Measurements from ENCODE around the gene ALDH5A1.

Gene ALDH5A1

GRCh38 chr6:24524329-24524728 is 29.6 kb downstream of the ALDH5A1 start:
- no peak overlapping the region for H3K27ac ChIP-seq
- no peak for TF ChIP-seq ZFX (IDR thresholded peaks at IDR 0.05)
- no peak for TF ChIP-seq CTCF (conservative IDR thresholded peaks at IDR 0.05)

DNA sequence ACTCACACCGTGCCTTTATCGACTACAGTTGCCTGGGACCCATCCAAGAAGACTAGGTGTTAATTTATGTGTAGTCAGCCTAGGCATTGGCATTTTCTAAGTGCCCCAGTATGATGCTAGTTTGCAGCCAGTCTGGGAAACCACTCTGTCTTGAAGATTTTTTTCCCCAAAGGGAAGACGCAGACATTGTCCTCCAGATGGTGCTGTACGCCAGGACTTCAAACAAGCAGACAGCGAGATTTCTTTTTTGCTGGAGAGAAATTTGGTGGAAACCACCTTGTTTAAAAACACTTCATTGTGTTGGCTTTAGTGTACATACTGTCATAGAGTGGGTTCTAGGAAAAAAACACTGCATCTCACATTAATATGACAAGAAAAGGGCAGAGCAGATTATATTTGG is 30.0 kb downstream of the ALDH5A1 start:
- TF ChIP-seq ZFX (IDR thresholded peaks at IDR 0.05) (no peak), CTCF (conservative IDR thresholded peaks at IDR 0.05) (peak; percentile 68)
- H3K27ac ChIP-seq, result no peak overlapping the region

GRCh38 chr6:24529985-24530384 is 35.2 kb downstream of the ALDH5A1 start:
- no peak overlapping the region for H3K27ac ChIP-seq
- TF ChIP-seq ZFX (IDR thresholded peaks at IDR 0.05), result no peak
- no peak for TF ChIP-seq CTCF (conservative IDR thresholded peaks at IDR 0.05)

DNA sequence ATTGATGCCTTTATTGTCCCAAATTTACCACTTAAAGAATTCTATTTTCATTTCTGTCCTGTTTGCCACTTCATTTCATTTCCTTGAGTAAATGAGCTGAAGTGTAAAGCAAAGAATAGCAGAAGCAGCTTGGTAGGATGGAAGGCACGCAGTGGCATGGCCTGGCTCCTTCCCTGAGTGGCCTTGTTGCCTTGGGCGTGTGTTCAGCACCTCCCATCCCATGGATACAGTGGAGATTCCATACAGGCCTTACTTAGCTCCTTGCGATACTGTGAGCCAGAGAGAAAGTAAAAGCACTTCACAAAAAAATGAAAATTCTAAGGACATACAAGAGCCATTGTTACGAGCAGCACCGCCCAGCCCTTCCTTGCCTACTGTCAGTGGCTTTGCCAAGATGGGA is 39.6 kb downstream of the ALDH5A1 start:
- TF ChIP-seq CTCF (conservative IDR thresholded peaks at IDR 0.05), result no peak
- TF ChIP-seq ZFX (IDR thresholded peaks at IDR 0.05), result no peak
- H3K27ac ChIP-seq, result no peak overlapping the region

DNA sequence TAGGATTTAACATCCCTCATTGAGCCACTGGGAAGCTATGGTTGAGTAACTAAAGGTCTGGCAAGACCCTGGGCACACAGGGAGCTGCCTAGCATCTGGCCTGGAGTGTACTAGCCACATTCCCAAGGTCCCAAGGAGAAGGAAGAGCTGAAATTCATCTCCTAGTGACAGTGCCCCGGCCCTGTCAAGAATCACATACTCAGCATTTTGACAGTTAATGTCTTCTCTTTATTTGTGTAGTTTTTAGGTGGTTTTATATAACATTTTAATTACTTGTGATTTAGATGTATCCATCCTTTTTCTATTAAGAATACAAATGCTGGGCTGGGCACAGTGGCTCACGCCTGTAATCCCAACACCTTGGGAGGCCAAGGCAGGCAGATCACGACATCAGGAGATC is 40.4 kb downstream of the ALDH5A1 start:
- TF ChIP-seq CTCF (conservative IDR thresholded peaks at IDR 0.05), result no peak
- TF ChIP-seq ZFX (IDR thresholded peaks at IDR 0.05), result no peak
- no peak overlapping the region for H3K27ac ChIP-seq

GRCh38 chr6:24536466-24536865 is 41.7 kb downstream of the ALDH5A1 start:
- no peak overlapping the region for H3K27ac ChIP-seq
- TF ChIP-seq CTCF (conservative IDR thresholded peaks at IDR 0.05) (no peak), ZFX (IDR thresholded peaks at IDR 0.05) (no peak)

DNA sequence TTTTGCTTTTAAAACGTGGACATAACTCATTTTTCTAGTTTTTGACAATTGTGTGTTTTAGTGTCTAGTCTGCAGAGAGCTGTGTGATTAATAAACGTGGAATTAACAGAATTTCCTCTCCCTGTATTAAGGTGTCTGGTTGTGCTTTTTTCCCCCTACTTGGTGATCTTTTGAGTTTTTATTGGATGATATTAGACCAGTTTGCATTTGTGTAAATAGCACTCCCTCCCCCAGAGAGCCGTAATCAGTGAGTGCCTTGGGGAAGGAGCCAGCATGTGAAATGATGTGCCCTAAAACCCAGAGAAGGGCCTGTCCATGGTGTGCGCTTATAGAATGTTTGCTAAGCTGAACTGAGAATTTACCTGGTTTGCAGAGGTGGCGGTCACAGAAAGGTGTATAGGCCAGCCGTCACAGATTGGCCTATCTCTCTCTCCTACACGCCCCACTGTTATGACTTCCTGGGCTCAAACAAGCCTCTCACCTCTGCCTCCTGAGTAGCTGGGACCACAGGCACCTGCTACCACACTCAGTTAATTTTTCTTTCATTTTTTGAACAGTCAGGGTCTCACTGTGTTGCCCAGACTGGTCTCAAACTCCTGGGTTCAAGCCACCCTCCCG is 42.4 kb downstream of the ALDH5A1 start:
- no peak for TF ChIP-seq ZFX (IDR thresholded peaks at IDR 0.05)
- TF ChIP-seq CTCF (conservative IDR thresholded peaks at IDR 0.05), result no peak
- H3K27ac ChIP-seq, result no peak overlapping the region
